Activated gamma-delta T cell treated with Interleukin-2 at 50 U/mL for 16 hours (primary cell): ENCODE results near the gene EPN3.

Experiments
- DNase-seq: peaks from one replicate; pipeline ENCODE4 v3.0.0-alpha.2; 2020

EPN3 gene

DNA sequence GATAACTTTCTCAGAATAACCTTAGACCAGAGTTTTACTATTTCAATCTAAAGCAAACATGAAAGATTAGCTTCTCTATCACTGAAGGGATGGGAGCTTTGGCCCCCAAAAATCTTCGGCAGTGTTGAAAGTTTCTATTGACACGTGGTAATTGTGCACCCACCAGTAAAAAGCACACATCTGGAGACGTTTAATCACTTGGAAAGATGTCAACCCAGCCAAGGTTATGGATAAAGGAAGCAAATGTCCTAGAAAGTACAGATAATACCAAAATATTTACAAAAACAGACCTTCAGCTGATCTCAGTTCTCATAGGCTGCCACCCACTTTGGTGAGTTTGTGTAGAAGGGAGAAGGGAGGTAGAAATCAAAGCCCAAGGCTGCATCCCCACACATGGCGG is 19.0 kb upstream of the EPN3 start:
- no peak for DNase-seq

DNA sequence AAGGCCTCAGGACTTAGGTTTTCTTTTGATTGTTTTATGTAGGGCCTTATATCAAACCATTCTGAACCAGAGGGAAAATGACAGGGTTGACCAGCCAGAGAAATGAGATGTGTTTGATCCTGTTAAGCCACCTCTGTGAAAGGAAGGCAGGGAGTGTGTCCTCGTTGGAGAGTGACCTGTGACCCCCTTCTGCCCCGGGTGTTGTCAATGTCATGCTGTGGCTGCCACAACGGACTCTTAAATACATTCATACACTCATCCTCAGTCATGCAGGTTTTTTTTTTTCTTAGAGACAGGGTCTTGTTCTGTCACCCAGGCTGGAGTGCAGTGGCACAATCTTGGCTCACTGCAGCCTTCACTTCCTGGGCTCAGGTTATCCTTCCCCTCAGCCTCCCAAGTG is 18.1 kb upstream of the EPN3 start:
- DNase-seq, result no peak

- no peak for DNase-seq
Measured at GRCh38 chr17:50514936-50515702, 17.4 kb upstream of the EPN3 start.

DNA sequence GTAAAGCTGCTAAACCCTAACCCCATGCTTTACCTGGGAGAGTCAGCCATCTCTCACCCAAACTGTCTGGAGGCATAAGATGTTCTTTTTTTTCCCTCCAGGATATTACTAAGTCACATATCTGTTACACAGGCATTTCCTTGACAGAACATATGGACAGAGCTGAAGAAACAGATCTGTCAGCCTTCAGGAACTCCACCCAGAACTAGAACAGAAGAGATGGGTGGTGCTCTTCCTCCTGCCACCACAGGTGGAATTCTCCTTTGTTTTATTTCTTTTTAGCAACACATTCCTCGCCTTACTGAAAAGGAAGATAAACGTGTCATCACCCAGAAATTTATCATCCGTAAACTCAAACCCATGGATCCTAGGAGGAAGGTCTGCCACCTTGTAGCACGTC is 15.5 kb upstream of the EPN3 start:
- DNase-seq, result no peak

GRCh38 chr17:50517504-50518383 is 14.8 kb upstream of the EPN3 start:
- DNase-seq, result no peak

GRCh38 chr17:50518384-50519023 is 14.0 kb upstream of the EPN3 start:
- no peak for DNase-seq

- DNase-seq, result no peak
Measured at GRCh38 chr17:50519141-50519834, 13.2 kb upstream of the EPN3 start.

- no peak for DNase-seq
Measured at GRCh38 chr17:50520483-50520882, 12.1 kb upstream of the EPN3 start.

- DNase-seq, result no peak
Measured at GRCh38 chr17:50521514-50521913, 11.0 kb upstream of the EPN3 start.

GRCh38 chr17:50522766-50523165 is 9.8 kb upstream of the EPN3 start:
- no peak for DNase-seq

DNA sequence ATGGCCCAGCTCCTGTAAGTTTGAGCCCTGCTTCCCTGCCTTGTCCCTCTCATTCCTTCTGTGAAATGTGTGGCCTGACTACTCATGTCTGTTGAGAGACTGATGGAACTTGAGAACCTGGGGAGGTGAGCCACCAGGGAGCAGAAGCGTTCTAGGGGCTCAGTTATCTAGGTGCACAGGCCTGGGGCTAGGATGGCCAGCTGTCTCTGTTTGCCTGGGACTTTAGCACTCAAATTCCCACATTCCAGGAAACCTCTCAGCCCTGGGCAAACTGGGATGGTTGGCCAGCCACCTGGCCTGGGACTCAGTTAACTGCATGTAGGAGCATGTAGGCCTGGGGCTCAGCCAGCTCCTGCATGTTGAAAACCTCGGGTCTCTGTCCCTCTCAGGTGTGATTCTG is 9.3 kb upstream of the EPN3 start:
- no peak for DNase-seq

DNA sequence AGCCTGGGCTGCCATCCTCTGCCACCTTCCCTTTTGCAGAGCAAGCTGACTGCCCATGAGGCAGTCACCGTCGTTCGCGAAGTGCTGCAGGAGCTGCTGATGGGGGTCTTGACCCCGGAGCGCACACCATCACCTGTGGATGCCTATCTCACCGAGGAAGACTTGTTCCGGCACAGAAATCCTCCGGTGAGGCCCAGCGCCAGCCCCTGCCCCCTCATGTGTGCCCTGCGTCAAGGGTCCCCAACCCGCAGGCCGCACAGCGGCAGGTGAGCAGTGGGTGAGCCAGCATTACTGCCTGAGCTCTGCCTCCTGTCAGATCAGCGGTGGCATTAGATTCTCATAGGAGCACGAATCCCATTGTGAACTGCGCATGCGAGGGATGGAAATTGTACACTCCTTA is 7.7 kb upstream of the EPN3 start:
- DNase-seq, result no peak

DNA sequence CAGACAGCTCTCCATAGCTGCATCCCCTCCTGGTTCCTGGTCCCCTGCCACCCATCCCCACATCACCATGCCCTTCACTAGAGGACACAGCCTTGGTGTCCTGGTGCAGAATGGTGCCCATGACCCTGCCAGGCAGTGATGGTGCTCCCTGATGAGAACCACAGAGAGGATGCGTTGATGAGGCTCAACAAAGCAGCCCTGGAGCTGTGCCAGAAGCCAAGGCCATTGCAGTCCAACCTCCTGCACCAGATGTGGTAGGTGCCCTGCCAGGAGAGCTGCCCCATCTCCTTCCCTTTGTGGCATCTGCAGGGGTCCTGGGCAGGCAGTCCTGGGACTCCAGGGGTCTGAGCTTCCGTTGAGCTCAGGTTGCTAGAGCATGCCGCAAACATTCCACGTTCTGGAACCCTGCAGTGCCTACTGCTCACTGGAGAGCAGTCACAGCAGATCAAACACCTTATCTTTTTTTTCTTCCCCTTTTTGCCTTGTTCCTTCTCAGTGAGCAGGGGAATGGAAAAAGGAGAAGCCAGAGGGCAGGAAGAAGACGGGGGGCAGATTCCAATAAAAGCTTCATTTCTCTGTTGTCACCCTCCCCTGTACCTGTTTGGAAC is 5.3 kb upstream of the EPN3 start:
- no peak for DNase-seq

- no peak for DNase-seq
Measured at GRCh38 chr17:50527949-50528474, 4.5 kb upstream of the EPN3 start.

DNA sequence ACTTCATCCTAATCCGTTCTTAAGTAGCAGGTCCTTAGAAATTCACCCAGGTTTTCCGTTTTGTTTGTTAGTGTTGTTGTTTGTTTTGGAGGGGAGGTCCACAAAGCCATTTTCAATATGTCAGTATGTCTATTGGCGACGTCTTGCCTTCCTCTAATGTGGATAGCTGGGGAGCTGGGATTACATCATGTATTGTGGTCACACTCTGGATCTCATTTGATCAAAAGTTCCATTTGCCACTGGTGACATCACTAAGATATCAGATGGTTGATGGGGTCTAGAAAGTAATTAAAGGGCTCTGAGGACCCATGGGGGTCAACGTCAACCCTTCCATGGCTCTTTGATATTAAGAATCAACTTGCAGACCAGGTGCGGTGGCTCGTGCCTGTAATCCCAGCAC is 2.7 kb upstream of the EPN3 start:
- DNase-seq, result no peak

- no peak for DNase-seq
Measured at GRCh38 chr17:50531428-50532025, 1.0 kb upstream of the EPN3 start.

DNA sequence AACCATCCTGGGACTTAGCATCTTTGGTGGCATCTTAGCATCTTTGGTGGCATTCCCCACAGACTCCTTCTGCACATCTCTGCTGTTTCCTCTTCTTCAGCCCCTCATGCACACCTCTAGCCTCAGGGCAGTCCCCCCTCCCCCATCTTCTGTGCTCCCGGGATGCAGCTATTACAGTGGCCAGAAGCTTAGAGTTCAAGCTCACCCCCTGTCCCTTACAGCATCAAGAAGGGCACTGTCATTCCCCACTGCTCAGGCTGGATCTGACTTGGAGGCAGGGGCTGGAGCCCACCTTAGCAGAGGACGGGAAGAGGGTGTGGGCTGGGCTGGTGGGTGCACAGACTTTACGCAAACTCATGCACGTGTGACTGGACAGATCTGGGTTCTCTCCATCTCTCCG is 650 bp downstream of the EPN3 start:
- DNase-seq, result no peak

GRCh38 chr17:50533720-50534148 is 1.2 kb downstream of the EPN3 start:
- DNase-seq, result no peak

- DNase-seq, result no peak
Measured at GRCh38 chr17:50534222-50534978, 1.9 kb downstream of the EPN3 start.

GRCh38 chr17:50534979-50535326 is 2.4 kb downstream of the EPN3 start:
- DNase-seq, result no peak

DNA sequence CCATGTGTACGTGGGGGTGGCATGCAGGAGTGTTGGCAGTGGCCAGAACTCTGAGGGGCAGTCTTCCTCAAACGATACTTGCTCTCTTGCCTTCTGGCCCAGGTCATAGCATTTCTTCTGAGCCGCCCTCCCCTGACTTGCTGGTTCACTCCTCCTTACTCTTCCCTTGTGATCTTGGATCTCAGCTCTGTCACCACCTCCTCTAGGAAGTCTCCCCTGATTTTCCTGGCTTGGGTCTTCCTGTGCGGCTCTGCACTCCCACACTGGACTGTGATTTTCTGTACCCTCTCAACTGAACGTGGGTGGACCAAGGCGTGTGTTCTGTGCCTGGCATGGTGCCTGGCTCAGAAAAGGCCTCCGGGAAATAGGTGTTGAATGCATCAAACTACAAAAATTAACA is 2.9 kb downstream of the EPN3 start:
- DNase-seq, result no peak
